HG02938 (cell line): ENCODE measurements around the gene TRIM7.

Experiments
- ATAC-seq: cut with Tn5 transposase; IDR thresholded peaks from one replicate; pipeline ENCODE4 v1.9.1; 2021; ENCODE audit warnings: mild to moderate bottlenecking, moderate library complexity; ENCODE audit not compliant: unreplicated experiment

The TRIM7 gene

GRCh38 chr5:181204826-181205760, at the start of gene TRIM7:
Gene TRIM7 (minus strand): TSS chr5:181205196. CDS start chr5:181205110, 86 bp downstream.
- no peak for ATAC-seq

GRCh38 chr5:181248277-181248676, 43.3 kb upstream of the TRIM7 start:
- no peak for ATAC-seq

GRCh38 chr5:181246276-181247049, 41.5 kb upstream of the TRIM7 start:
- ATAC-seq: peak; percentile 39

GRCh38 chr5:181245427-181246275, 40.7 kb upstream of the TRIM7 start:
- ATAC-seq: no peak

- ATAC-seq: peak; percentile 56
These were observed 38.8 kb upstream of the TRIM7 start, which contains the start of gene RACK1 for GRCh38 chr5:181243564-181244343. Gene RACK1 (minus strand): TSS chr5:181243906. CDS start chr5:181243800, 106 bp downstream.

- ATAC-seq: no peak
These were observed 38.1 kb upstream of the TRIM7 start for GRCh38 chr5:181243018-181243563.

GRCh38 chr5:181242031-181242451, 37.0 kb upstream of the TRIM7 start:
- ATAC-seq: no peak

GRCh38 chr5:181241393-181241975, 36.5 kb upstream of the TRIM7 start:
- no peak for ATAC-seq

- ATAC-seq: no peak
These were observed 34.2 kb upstream of the TRIM7 start for GRCh38 chr5:181239062-181239663.

- ATAC-seq: no peak
These were observed 32.9 kb upstream of the TRIM7 start for GRCh38 chr5:181237729-181238385.

GRCh38 chr5:181236954-181237641, 32.1 kb upstream of the TRIM7 start:
- ATAC-seq: no peak

GRCh38 chr5:181236471-181236870, 31.5 kb upstream of the TRIM7 start:
- no peak for ATAC-seq

- ATAC-seq: no peak
These were observed 30.8 kb upstream of the TRIM7 start for GRCh38 chr5:181235689-181236366.

- ATAC-seq: no peak
These were observed 30.3 kb upstream of the TRIM7 start for GRCh38 chr5:181235323-181235688.

GRCh38 chr5:181234455-181235306, 29.7 kb upstream of the TRIM7 start:
- no peak for ATAC-seq

- ATAC-seq: no peak
These were observed 28.9 kb upstream of the TRIM7 start for GRCh38 chr5:181233801-181234454.
